GM21717 (cell line): ENCODE data around the gene PODXL.
"Not testable (repeated sequence)": the region's sequence is repeated elsewhere in the genome, so short reads cannot be mapped to it uniquely, and the experiment has no call there.

Source experiments
- ATAC-seq: cut with Tn5 transposase; IDR thresholded peaks from one replicate; pipeline ENCODE4 v1.9.1; 2021; ENCODE audit warnings: mild to moderate bottlenecking, moderate library complexity; ENCODE audit not compliant: unreplicated experiment

The PODXL gene

GRCh38 chr7:131538813-131539179 lies 17.6 kb downstream of the PODXL start:
- ATAC-seq = no peak

- no peak for ATAC-seq
These were observed 18.2 kb downstream of the PODXL start for GRCh38 chr7:131538071-131538812.

GRCh38 chr7:131537571-131537978 lies 18.9 kb downstream of the PODXL start:
- no peak for ATAC-seq

GRCh38 chr7:131536361-131536849 lies 20.0 kb downstream of the PODXL start:
- no peak for ATAC-seq

- ATAC-seq = no peak
These were observed 22.6 kb downstream of the PODXL start for GRCh38 chr7:131533566-131534561.

GRCh38 chr7:131533151-131533559 lies 23.3 kb downstream of the PODXL start:
- ATAC-seq = no peak

- no peak for ATAC-seq
These were observed 23.8 kb downstream of the PODXL start for GRCh38 chr7:131532570-131533091.

GRCh38 chr7:131530137-131530536 lies 26.3 kb downstream of the PODXL start:
- ATAC-seq = no peak

- no peak for ATAC-seq
These were observed 26.8 kb downstream of the PODXL start for GRCh38 chr7:131529617-131530016.

- no peak for ATAC-seq
These were observed 27.2 kb downstream of the PODXL start for GRCh38 chr7:131529179-131529578.

- ATAC-seq = no peak
These were observed 29.0 kb downstream of the PODXL start for GRCh38 chr7:131527456-131527855.

- ATAC-seq = no peak
These were observed 30.6 kb downstream of the PODXL start for GRCh38 chr7:131525820-131526219.

- no peak for ATAC-seq
These were observed 31.7 kb downstream of the PODXL start for GRCh38 chr7:131524703-131525102.

GRCh38 chr7:131524115-131524514 lies 32.3 kb downstream of the PODXL start:
- ATAC-seq = no peak

GRCh38 chr7:131522325-131522930 lies 34.0 kb downstream of the PODXL start:
- no peak for ATAC-seq

- ATAC-seq = no peak
These were observed 34.7 kb downstream of the PODXL start for GRCh38 chr7:131521651-131522163.

GRCh38 chr7:131518626-131519025 lies 37.8 kb downstream of the PODXL start:
- ATAC-seq = no peak

GRCh38 chr7:131517218-131517923 lies 39.1 kb downstream of the PODXL start:
- ATAC-seq = no peak

GRCh38 chr7:131515471-131515870 lies 41.0 kb downstream of the PODXL start:
- ATAC-seq = not testable (repeated sequence)
